ENCODE data around the gene CBS. TPM values are rescaled to one million over a fixed set of nuclear protein-coding genes. Genes with fewer than 3 reads are reported as not detected.
"Not testable (repeated sequence)": the region's sequence is repeated elsewhere in the genome, so short reads cannot be mapped to it uniquely, and the experiment has no call there.

The CBS gene
- 0.81 TPM for total RNA-seq

GRCh38 chr21:43075170-43076022, at the start of gene CBS:
CBS (minus strand) TSS chr21:43075835; CDS start chr21:43072193, 3,642 bp downstream.
- not testable (repeated sequence) for DNase-seq (ENCODE audit: low read depth in 2 of 3, low spot score in 2 of 3)

GRCh38 chr21:43115956-43116355, 40.3 kb upstream of the CBS start:
- DNase-seq (ENCODE audit: low read depth in 2 of 3, low spot score in 2 of 3) = not testable (repeated sequence)

- DNase-seq (ENCODE audit: low read depth in 2 of 3, low spot score in 2 of 3) = not testable (repeated sequence)
Observed at GRCh38 chr21:43114483-43114882, 38.8 kb upstream of the CBS start.

GRCh38 chr21:43109006-43109405, 33.4 kb upstream of the CBS start:
- DNase-seq (ENCODE audit: low read depth in 2 of 3, low spot score in 2 of 3) = not testable (repeated sequence)

GRCh38 chr21:43108177-43108576, 32.5 kb upstream of the CBS start:
- not testable (repeated sequence) for DNase-seq (ENCODE audit: low read depth in 2 of 3, low spot score in 2 of 3)

- not testable (repeated sequence) for DNase-seq (ENCODE audit: low read depth in 2 of 3, low spot score in 2 of 3)
Observed at GRCh38 chr21:43107794-43108137, 32.1 kb upstream of the CBS start.

- peak in 1 of 3 donors; percentile 0 for DNase-seq (ENCODE audit: low read depth in 2 of 3, low spot score in 2 of 3)
Observed at GRCh38 chr21:43106965-43107793, 31.5 kb upstream of the CBS start, which contains the start of gene U2AF1. U2AF1 (minus strand) TSS chr21:43107570; CDS start chr21:43107494, 76 bp downstream.

- DNase-seq (ENCODE audit: low read depth in 2 of 3, low spot score in 2 of 3) = not testable (repeated sequence)
Observed at GRCh38 chr21:43104642-43105041, 29.0 kb upstream of the CBS start.

- not testable (repeated sequence) for DNase-seq (ENCODE audit: low read depth in 2 of 3, low spot score in 2 of 3)
Observed at GRCh38 chr21:43102281-43102680, 26.6 kb upstream of the CBS start.

- not testable (repeated sequence) for DNase-seq (ENCODE audit: low read depth in 2 of 3, low spot score in 2 of 3)
Observed at GRCh38 chr21:43101676-43102075, 26.0 kb upstream of the CBS start.

GRCh38 chr21:43101000-43101399, 25.4 kb upstream of the CBS start:
- DNase-seq (ENCODE audit: low read depth in 2 of 3, low spot score in 2 of 3) = not testable (repeated sequence)

- not testable (repeated sequence) for DNase-seq (ENCODE audit: low read depth in 2 of 3, low spot score in 2 of 3)
Observed at GRCh38 chr21:43091979-43092614, 16.5 kb upstream of the CBS start.

- DNase-seq (ENCODE audit: low read depth in 2 of 3, low spot score in 2 of 3) = not testable (repeated sequence)
Observed at GRCh38 chr21:43090947-43091346, 15.3 kb upstream of the CBS start.

GRCh38 chr21:43089463-43089862, 13.8 kb upstream of the CBS start:
- not testable (repeated sequence) for DNase-seq (ENCODE audit: low read depth in 2 of 3, low spot score in 2 of 3)

- not testable (repeated sequence) for DNase-seq (ENCODE audit: low read depth in 2 of 3, low spot score in 2 of 3)
Observed at GRCh38 chr21:43082587-43083300, 7.1 kb upstream of the CBS start.

- DNase-seq (ENCODE audit: low read depth in 2 of 3, low spot score in 2 of 3) = not testable (repeated sequence)
Observed at GRCh38 chr21:43076643-43077042, 1.0 kb upstream of the CBS start.

GRCh38 chr21:43076023-43076637, 495 bp upstream of the CBS start:
- DNase-seq (ENCODE audit: low read depth in 2 of 3, low spot score in 2 of 3) = not testable (repeated sequence)

GRCh38 chr21:43074401-43075169, 1.1 kb downstream of the CBS start:
- DNase-seq (ENCODE audit: low read depth in 2 of 3, low spot score in 2 of 3) = not testable (repeated sequence)

- not testable (repeated sequence) for DNase-seq (ENCODE audit: low read depth in 2 of 3, low spot score in 2 of 3)
Observed at GRCh38 chr21:43072742-43073141, 2.9 kb downstream of the CBS start.
